Smooth muscle cell of the brain vasculature (primary cell): ENCODE data around the gene KRTAP5-8.
"Not testable (repeated sequence)": the region's sequence is repeated elsewhere in the genome, so short reads cannot be mapped to it uniquely, and the experiment has no call there.

Source experiments
- DNase-seq: peaks from one replicate; pipeline ENCODE4 v3.0.0-alpha.2; 2012; ENCODE audit warnings: low read depth, low spot score

Gene KRTAP5-8

DNA sequence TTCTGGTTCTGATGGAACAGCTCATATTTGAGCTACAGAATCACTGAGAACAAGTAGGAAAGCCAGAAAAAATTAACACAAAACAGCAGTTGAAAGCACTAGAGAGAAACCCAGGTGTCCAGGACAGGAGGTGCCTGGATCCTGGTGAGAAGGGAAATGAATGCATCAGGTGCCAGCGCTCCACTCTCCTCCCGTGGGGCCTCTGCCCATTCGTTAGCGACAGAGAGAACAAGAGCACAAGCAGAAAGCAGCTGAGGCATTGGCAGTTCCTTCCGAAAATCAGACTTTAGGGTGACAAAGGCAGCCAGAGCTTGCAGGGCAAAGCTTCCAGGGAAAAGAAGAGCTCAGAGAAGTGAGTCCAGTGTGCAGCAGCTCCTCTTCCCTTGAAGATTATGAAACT, 30.7 kb upstream of the KRTAP5-8 start:
- no peak for DNase-seq

DNA sequence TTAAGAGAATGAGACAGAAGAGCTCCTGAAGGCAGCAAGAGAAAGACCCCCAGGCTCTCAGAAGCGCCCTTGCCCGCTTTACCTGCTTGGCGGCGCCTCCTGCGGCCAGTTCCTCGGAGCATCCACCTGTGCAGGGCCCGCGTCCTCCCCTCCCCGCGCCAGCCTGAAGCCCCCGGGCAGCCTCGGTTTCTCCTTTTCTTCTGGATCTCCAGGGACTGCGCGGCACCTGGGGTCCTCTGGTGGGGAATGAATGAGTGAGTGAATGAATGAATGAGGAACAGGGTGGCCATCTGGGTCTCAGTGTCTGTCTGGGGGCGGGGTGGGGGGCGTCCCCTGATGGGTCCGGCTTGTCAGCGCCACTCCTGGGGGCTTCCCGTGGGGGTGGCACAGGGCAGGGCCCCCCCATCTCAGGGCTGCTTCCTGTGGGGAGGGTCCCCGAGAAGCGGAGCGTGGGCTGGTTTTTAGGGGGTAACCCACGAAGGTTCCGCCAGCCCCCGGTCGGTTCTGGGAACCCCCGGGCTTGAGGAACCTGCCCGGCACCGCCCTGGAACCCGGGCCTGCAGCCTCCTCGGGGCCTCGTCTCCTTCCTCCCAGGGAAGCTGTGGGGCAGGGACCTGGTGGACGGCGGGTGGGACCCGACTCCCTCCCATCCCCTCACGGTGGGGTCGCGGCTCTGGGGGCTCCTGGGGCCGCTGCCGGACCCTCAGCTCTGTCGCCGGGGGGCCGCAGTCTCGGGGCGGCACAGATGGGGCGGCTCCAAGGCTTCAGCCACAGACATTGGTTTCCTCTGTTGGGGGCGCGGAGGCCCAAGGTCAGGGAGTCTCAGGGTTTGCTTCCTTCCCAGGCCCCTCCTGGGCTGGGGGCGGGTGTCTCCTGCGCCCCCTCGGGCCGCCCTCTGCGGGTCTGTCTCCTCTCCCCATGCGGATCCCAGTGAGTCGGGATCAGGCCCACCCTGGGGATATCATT, 19.0 kb upstream of the KRTAP5-8 start:
- no peak for DNase-seq

DNA sequence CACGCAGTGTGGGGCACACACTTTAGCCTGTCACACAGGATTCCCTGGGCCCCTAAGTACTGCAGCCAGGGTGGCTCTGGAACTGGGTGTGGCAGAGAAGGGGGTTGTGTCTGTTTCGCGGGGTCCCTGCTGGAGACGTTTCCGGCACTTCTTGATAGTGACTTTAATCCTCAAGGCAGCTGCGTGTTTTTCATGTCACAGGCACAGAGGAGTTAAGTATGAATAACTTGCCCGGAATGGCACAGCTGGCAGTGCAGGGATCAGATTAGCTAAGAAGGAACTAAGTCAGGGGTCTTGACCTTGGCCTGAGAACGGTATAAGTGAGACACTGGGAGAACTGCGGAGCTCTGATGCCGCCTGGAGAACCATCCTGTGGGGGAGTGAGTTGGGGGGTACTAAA, 18.3 kb upstream of the KRTAP5-8 start:
- no peak for DNase-seq

DNA sequence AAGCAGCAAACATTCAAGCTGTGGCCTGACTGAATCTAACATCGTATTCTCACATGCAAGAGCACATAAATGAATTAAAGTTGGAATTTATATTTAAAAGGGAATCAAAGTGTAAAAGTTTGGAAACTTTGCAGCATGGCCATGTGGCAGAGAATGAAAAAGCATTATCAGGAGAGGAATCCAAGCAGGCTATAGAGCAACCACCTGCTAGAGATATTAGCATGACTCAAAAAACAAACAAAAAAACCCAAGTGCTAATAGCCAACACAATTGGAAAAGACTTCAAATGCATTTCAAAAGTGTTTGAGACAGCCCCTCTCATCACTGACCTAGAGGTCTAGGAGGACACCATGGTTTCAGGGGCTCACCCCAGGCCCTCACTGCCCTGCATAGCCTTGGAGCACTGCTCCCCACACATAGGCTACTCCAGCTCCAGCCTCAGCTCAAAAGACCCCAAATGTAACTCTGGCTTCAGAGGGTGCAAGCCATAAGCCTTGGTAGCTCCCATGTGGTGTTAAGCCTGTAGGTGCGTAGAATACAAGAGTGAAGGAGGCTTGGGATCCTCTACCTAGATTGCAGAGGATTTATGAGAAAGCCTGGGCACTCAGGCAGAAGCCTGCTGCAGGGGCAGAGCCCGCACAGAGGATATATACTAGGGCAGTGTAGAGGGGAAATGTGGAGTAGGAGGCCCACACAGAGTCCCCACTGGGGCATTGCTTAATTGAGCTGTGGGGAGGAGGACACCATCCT, 12.5 kb upstream of the KRTAP5-8 start:
- no peak for DNase-seq

DNA sequence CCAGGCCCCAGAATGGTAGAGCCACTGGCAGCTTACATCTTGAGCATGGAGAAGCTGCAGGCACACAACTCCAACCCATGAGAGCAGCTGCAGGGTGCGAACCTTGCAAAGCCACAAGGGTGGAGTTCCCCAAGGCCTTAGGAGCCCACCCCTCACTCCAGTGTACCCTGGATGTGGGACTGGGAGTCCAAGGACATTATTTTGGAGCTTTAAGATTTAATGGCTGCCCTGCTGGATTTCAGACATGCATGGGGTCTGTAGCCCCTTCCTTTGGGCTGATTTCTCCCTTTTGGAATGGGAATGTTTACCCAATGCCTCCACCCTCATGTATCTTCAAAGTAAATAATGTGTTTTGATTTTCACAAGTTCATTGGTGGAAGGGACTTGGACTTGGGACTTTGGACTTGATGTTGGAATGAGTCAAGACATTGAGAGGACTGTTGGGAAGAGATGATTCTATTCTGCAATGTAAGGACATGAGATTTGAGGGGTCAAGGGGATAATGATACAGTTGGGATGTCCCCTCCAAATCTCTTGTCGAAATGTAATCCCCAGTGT, 11.8 kb upstream of the KRTAP5-8 start:
- no peak for DNase-seq

DNA sequence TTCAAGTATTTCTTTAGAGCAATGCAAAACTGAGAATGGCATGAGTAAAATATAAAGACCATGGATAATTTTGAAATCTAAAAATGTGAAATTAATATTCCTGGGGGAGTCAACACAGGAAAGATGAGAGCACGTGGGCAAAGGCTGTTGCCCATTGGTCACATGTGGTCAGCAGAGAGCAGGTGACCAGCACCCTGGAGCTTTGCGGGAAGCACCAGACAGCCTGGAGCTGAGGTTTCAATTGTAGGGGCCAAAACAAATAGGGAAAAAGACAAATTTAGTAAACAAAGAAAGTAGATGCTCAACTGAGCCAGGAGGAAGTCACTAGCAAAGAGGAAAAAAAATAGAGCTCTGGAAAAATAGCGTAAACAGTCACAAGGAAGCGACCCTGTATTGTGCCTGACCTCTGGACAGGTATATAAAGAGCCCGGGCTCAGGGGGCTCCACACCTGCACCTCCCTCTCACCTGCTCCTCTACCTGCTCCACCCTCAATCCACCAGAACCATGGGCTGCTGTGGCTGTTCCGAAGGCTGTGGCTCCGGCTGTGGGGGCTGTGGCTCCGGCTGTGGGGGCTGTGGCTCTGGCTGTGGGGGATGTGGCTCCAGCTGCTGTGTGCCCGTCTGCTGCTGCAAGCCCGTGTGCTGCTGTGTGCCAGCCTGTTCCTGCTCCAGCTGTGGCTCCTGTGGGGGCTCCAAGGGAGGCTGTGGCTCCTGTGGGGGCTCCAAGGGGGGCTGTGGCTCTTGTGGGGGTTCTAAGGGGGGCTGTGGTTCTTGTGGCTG, 10.8 kb upstream of the KRTAP5-8 start, which contains the start of gene KRTAP5-7:
TSS of gene KRTAP5-7 (plus strand) at position 472 of the 780 bp plus-strand sequence. CDS start at position 506, 34 bp downstream.
- DNase-seq: not testable (repeated sequence)

DNA sequence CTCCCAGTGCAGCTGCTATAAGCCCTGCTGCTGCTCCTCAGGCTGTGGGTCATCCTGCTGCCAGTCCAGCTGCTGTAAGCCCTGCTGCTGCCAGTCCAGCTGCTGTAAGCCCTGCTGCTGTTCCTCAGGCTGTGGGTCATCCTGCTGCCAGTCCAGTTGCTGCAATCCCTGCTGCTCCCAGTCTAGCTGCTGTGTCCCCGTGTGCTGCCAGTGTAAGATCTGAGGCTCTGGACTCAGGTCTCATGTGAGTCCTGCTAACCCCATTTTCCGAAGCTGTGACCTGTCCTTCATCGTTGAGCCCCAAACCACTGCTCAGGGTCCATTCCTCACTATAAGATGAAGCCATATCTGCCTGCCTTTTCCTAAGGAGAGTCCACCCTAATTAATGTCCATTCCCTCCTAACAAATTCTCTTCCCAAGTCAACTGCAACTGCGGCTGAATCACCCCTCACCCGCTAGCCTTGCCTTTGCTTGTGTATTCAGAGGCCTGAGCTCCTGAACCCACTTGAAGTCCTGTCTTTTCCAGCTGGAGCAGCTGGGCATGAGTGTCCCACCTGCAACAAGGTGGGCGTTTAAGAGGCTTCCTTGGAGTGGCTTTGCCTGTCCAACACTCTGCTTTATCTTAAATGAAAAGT, 10.1 kb upstream of the KRTAP5-8 start:
- no peak for DNase-seq

DNA sequence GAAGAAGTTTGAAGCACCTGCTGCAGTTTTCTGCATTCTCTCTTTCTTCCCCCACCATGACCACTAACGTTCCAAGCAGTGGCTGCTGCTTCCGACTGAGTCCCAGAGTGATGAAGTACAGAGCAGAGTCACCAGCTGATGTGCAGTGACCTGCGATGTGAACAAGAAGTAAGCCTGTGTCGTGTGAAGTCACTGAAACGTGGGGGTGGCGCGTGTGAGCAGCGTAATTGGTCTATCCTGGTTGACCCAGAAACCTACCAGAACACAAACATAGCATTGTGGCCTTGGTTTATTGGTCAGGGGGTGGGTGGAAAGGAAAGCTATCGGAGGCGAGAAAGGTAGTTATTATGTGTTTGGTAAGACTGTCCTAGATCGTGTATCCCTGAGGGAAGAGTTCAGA, 7.2 kb upstream of the KRTAP5-8 start:
- no peak for DNase-seq

DNA sequence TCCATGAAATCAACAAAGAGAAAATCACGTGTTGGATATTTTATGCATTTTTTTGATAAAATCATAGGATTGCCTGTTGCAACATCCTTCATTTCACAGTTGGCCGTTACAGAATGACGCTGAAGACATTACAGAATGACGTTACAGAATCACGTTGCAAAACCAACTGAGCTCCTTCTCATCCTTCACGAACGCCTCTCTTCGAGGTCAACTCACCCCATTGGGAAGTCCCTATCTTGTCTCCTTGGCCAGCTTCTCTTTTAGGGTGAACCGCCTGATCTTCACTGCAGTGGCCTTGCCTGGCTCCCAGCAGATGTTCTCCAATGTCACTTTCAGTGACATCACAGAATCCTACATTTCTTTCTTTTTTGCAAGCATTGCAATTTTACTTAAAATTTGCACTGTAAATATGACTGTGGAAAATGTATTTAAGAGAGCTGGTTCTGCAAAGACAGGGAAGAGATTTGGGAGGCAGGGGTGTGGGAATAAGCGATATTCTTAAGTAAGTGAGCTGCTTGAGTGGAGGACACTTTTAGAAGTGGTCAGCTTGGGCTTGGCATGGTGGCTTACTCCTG, 5.7 kb upstream of the KRTAP5-8 start:
- no peak for DNase-seq

DNA sequence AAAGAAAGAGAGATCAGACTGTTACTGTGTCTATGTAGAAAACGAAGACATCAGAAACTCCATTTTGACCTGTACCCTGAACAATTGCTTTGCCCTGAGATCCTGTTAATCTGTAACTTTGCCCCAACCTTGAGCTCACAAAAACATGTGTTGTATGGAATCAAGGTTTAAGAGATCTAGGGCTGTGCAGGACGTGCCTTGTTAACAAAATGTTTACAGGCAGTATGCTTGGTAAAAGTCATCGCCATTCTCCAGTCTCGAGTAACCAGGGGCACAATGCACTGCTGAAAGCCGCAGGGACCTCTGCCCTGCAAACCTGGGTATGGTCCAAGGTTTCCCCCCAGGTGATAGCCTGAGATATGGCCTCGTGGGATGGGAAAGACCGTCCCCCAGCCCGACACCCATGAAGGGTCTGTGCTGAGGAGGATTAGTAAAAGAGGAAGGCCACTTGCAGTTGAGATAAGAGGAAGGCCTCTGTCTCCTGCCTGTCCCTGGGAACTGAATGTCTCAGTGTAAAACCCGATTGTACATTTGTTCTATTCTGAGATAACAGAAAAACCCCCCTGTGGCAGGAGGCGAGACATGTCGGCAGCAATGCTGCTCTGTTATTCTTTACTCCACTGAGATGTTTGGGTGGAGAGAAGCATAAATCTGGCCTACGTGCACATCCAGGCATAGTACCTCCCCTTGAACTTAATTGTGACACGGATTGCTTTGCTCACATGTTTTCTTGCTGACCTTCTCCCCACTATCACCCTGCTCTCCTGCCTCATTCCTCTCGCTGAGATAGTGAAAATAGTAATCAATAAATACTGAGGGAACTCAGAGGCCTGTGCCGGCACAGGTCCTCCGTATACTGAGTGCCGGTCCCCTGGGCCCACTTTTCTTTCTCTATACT, 2.9 kb upstream of the KRTAP5-8 start:
- DNase-seq: not testable (repeated sequence)

DNA sequence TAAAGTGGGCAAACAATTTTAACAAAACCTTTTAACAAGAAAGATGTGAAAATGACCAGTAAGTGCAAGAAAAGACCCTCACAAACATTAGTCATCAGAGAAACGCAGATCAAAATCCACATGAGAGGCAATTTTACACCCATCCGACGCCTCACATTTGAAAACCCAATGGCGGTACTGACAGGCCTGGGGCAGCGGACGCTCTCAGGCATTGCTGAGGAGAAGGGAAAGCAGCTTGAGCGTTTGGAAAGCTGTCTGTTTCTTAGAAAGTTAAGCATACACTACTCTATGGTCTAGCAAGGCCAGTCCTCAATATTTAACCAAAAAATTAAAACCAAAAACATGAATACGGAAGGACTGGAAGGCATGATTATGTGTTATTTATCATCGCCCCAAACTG, 2.0 kb upstream of the KRTAP5-8 start:
- DNase-seq: no peak

DNA sequence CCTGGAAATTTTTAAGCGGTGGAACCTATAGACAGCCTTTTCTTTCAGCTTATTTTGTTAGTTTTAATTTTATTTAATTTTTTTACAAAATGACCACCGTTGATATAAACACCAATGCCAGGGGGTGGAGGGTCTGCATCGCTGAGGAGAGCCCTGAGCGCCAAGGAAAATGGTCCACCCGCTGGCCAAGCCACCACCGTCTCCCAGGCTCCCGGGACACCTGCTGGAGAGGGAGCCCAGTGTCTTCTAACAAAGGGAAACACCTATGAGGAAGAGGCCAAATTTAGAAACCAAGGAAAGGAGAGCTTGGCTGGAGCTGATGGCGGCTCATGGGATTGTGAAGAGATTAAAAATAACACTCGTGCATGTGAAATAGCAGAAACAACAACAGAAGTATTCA, 288 bp upstream of the KRTAP5-8 start:
- no peak for DNase-seq

DNA sequence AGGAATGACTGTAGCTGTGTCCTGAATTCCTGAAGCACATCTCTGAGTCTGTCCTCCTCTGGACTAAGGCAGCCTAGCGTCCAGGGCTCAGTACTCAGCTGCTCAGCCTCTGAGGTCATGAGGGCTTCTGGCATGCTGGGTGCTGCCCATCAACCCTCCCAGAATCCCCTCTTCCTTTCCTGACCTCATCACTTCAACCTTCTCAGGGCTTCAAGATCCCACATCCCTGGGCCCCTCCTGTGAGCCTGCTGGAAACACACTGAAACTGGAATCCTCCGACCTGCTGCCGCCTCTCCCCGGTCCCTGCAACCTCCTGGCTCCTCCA, 803 bp downstream of the KRTAP5-8 start:
- DNase-seq: no peak

DNA sequence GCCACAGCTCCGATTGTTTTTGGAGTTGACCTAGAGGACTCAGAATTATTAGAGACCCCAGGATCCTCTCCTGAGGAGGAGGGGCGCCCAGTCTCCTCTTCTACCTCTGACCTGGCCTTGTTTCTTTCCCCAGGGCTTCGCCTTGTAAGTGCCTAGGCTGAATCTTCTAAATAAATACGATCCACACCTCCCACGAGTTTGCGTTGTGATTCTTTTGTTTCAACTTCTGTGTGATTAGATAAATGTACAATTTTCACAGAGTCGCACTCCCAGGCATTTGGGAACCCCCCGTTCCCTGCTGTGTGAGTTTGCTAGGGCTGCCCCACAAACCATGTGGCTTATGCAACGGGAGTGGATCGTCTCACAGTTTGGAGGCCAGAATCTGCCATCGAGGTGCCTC, 1.2 kb downstream of the KRTAP5-8 start:
- no peak for DNase-seq

DNA sequence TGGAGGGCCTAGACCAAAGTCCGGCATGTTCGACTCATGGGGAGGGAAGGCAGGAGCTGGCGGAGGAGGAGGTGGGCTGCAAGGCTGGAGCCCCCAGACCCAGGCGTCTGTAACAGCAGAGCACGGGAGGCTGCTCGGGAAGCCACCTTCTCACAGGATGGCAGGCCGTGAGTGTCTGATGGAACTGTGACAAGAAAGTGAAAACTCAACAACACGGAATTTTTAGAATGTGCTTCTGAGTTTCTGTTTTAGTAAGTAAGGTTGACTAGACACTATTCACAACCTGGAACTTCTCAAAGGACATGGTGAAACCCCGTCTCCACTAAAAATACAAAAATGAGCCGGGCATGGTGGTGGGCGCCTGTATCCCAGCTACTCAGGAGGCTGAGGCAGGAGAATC, 2.1 kb downstream of the KRTAP5-8 start:
- DNase-seq: not testable (repeated sequence)

DNA sequence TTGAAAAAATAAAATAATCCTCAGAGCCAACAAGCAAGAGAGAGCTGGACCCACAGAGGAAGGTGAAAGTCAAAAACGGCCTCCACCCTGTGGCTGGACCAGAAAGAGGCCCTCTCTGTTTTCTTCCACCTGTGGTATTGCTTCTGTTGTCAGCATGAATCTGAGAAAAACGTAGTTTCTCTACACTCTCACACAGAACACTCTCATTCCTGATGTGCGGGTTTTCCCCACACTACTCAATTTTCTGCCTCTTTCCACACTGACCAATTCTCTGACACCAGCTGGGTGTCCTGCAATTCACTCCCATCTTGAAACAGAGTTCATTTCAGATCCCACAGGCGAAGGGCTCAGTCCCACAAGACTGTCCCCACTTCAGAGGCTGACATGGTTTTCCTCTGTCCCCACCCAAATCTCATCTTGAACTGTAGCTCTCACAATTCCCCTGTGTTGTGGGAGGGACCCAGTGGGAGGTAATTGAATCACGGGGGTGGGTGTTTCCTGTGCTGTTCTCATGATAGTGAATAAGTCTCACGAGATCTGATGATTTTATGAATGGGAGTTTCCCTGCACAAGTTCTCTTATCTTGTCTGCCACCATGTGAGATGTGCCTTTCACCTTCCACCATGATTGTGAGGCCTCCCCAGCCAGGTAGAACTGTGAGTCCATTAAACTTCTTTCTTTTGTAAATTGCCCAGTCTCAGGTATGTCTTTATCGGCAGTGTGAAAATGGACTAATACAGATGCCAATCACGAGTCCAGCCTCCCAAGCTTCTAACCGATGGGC, 2.9 kb downstream of the KRTAP5-8 start:
- not testable (repeated sequence) for DNase-seq

DNA sequence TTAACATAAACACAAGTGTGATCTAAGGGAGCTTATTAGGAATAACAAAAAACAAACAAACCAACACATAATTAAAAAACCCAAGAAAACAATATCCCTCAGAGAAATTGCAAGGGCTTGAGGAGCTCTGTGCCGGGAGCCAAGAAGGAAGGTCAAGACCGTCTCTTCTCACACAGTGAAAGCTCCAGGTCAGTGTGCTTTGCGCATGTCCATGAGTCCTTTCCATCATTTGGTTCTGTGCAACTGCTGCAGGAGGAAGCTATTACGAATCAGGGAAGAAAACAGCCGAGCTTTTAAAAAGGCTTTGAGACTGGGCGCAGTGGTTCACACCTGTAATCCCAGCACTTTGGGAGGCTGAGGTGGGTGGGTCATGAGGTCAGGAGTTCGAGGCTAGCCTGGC, 4.6 kb downstream of the KRTAP5-8 start:
- no peak for DNase-seq

DNA sequence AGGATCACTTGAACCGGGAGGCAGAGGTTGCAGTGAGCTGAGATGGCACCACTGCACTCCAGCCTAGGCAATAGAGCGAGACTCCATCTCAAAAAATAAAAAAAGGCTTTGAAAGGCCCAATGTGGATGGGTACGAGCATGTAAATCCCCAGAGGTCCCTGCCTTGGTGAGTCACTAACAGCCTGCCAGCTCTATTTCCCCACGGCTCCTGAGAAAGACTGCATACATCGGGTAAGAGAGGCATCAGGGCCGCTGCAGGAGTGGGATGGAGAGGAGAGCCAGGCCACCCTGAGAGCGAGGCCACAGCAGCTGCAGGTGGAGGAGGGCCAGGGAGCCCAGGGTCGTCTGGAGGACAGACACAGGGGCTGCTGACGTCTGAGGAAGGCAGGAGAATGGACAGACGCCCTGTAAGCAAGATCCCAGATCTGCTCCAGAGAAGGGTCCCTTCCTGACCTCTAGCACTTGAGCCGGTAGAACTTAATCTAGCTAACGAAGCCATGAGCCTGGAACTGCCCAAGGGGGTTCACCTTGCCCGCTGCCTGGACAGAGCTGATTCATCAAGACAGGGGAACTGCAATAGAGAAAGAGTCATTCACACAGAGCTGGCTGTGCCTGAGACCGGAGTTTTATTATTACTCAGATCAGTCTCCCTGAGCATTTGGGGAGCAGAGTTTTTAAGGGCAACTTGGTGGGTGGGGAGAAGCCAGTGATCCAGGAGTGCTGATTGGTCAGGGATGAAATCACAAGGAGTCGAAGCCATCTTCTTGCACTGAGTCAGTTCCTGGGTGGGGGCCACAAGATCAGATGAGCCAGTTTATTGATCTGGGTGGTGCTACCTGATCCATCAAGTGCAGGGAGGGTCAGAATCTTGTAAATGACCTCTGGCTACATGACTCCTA, 5.3 kb downstream of the KRTAP5-8 start:
- DNase-seq: no peak
